Measurements from ENCODE around the gene CACNG6. TPM values are rescaled to one million over a fixed set of nuclear protein-coding genes. Genes with fewer than 3 reads are reported as not detected.

The CACNG6 gene
- polyA plus RNA-seq, 1 of the 3 experiments (the other 2 are of a cell fraction), result 1.2 TPM

DNA sequence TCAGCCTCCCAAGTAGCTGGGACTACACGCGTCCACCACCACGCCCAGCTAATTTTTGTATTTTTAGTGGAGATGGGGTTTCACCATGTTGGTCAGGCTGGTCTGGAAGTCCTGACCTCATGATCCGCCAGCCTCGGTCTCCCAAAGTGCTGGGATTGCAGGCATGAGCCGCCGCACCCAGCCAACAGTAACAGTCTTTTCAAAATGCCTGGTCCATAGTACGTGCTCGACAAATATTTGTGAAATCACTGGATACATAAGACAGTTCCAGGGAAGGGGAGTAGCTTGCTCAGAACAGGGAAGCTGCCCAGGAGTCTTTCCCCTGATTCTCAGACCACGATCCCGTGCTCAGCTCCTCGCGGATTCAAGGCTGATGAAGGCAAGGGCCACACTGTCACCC lies 30.5 kb downstream of the CACNG6 start:
- whole genome bisulfite sequencing (ENCODE audit: low lambda C conversion rate), result 78% methylated on average over 9 of the region's 13 CpGs
- Histone ChIP-seq H2AFZ (ENCODE audit: low read depth) (no peak overlapping the region), H3K9me3 (no peaks in the 10 kb centered on the region), H3K9me2 (no peaks in the 10 kb centered on the region), H3K27ac (ENCODE audit: low read depth in 2 of 2, low read length in 1 of 2) (no peak overlapping the region), H3K4me1 (ENCODE audit: control insufficient read depth in 1 of 2, insufficient read depth in 2 of 2, low read depth in 1 of 2, low read length in 1 of 2) (peaks cover 0 to 8% of the 10 kb centered on the region in 2 experiments; a peak in 1 of 4 replicates), H3K4me3 (ENCODE audit: low read depth in 2 of 2, low read length in 1 of 2) (no peak overlapping the region), H3K9ac (no peak overlapping the region), H3K79me2 (ENCODE audit: insufficient read depth) (no peaks in the 10 kb centered on the region), H3K27me3 (ENCODE audit: insufficient read depth) (no peaks in the 10 kb centered on the region), H4K20me1 (ENCODE audit: insufficient read depth) (no peaks in the 10 kb centered on the region), H3K36me3 (replicated peaks in 1 of 2; ENCODE audit: control insufficient read depth in 1 of 2, insufficient read depth in 2 of 2, low read length in 1 of 2) (no peaks in the 10 kb centered on the region), H3F3A (replicated peaks; ENCODE audit: insufficient read depth) (peaks cover 17% of the 10 kb centered on the region), H3K4me2 (no peak overlapping the region)
- no peak for DNase-seq
- TF ChIP-seq ELF1 (IDR thresholded peaks at IDR 0.05) (no peak), CTCF (IDR thresholded peaks at IDR 0.05) (no peak), TEAD4 (IDR thresholded peaks at IDR 0.05; ENCODE audit: borderline replicate concordance, insufficient read depth) (no peak), JUND (IDR thresholded peaks at IDR 0.05) (no peak), ZBTB33 (IDR thresholded peaks at IDR 0.05; ENCODE audit: borderline replicate concordance, low read depth) (no peak), RXRA (IDR thresholded peaks at IDR 0.05; ENCODE audit: borderline replicate concordance, low read depth) (no peak), EP300 (IDR thresholded peaks at IDR 0.05; ENCODE audit: borderline replicate concordance in 1 of 2, low read depth in 1 of 2, low read length in 1 of 2) (no peak), USF1 (IDR thresholded peaks at IDR 0.05; ENCODE audit: borderline replicate concordance, low read depth) (no peak), RFX5 (IDR thresholded peaks at IDR 0.05; ENCODE audit: low read length) (no peak), RCOR1 (IDR thresholded peaks at IDR 0.05; ENCODE audit: low read length) (no peak), SMC3 (IDR thresholded peaks at IDR 0.05; ENCODE audit: low read depth, low read length) (no peak)
- ChIA-PET POLR2A (no interaction called here), CTCF (interaction anchor here (0.7 to 7.2 kb wide), 5 partner anchors 8 to 229 kb away, joined by 3 to 128 read pairs (median 41); partner anchors contain the start of gene CACNG7)

DNA sequence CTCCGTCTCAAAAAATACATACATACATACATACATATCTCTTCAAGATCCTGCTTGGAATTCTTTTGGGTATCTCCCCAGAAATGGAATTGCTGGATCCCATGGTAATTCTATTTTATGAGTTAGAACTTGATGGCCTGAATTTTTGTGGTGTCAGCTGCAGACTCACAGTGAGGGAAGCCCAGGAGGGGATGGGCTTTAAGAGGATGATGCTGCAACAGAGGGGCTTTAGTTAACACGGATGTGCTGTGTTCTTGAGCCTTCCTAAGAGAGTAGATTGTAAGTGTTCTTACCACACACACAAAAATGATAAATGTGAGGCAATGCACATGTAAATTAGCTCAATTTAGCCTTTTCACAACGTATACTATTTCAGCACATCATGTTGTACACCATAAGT lies 31.8 kb downstream of the CACNG6 start:
- CTCF ChIA-PET, result interaction anchor here (0.6 to 7.2 kb wide), 44 partner anchors 8 to 591 kb away, joined by 3 to 128 read pairs (median 5); partner anchors contain the start of gene CACNG7
- DNase-seq, result no peak
- TF ChIP-seq RFX5 (IDR thresholded peaks at IDR 0.05; ENCODE audit: low read length), result no peak
- TF ChIP-seq MEF2A (IDR thresholded peaks at IDR 0.05; ENCODE audit: borderline replicate concordance, low read depth), result no peak
- no peak for TF ChIP-seq RAD21 (IDR thresholded peaks at IDR 0.05; ENCODE audit: low read length)
- TF ChIP-seq NFIC (IDR thresholded peaks at IDR 0.05; ENCODE audit: borderline replicate concordance), result no peak
- no peak for TF ChIP-seq FOXM1 (IDR thresholded peaks at IDR 0.05; ENCODE audit: low read depth)
- TF ChIP-seq TEAD4 (IDR thresholded peaks at IDR 0.05; ENCODE audit: borderline replicate concordance, insufficient read depth), result no peak
- no peak for TF ChIP-seq CTCF (IDR thresholded peaks at IDR 0.05)
- no peak for TF ChIP-seq EZH2phosphoT487 (IDR thresholded peaks at IDR 0.05; ENCODE audit: borderline replicate concordance, low read depth)
- TF ChIP-seq USF2 (IDR thresholded peaks at IDR 0.05; ENCODE audit: borderline replicate concordance, low read depth, low read length), result no peak
- no peak for TF ChIP-seq POLR2AphosphoS5 (IDR thresholded peaks at IDR 0.05; ENCODE audit: low read depth, low read length)
- no peak for TF ChIP-seq TCF12 (IDR thresholded peaks at IDR 0.05)
- TF ChIP-seq EP300 (IDR thresholded peaks at IDR 0.05; ENCODE audit: borderline replicate concordance in 1 of 2, low read depth in 1 of 2, low read length in 1 of 2), result no peak
- no peak for TF ChIP-seq RXRA (IDR thresholded peaks at IDR 0.05; ENCODE audit: borderline replicate concordance, low read depth)
- no peak for TF ChIP-seq MXI1 (IDR thresholded peaks at IDR 0.05; ENCODE audit: low read depth, low read length)
- TF ChIP-seq NRF1 (IDR thresholded peaks at IDR 0.05; ENCODE audit: low read depth, low read length), result no peak

More for the DNA sequence above, 31.8 kb downstream of the CACNG6 start:
- no peaks in the 10 kb centered on the region for H4K20me1 ChIP-seq (ENCODE audit: insufficient read depth)
- H3K27ac ChIP-seq (ENCODE audit: low read depth in 2 of 2, low read length in 1 of 2), result no peak overlapping the region
- H3F3A ChIP-seq (replicated peaks; ENCODE audit: insufficient read depth), result peaks cover 17% of the 10 kb centered on the region
- no peaks in the 10 kb centered on the region for H3K9me3 ChIP-seq
- no peaks in the 10 kb centered on the region for H3K9me2 ChIP-seq
- no peaks in the 10 kb centered on the region for H3K79me2 ChIP-seq (ENCODE audit: insufficient read depth)
- no peaks in the 10 kb centered on the region for H3K27me3 ChIP-seq (ENCODE audit: insufficient read depth)
- POLR2A ChIA-PET, result no interaction called here
- 28% methylated on average over 3 of the region's 3 CpGs for WGBS (ENCODE audit: low lambda C conversion rate)
- peaks cover 0 to 8% of the 10 kb centered on the region in 2 experiments; a peak in 1 of 4 replicates for H3K4me1 ChIP-seq (ENCODE audit: control insufficient read depth in 1 of 2, insufficient read depth in 2 of 2, low read depth in 1 of 2, low read length in 1 of 2)
- H3K4me3 ChIP-seq (ENCODE audit: low read depth in 2 of 2, low read length in 1 of 2), result no peak overlapping the region
- H2AFZ ChIP-seq (ENCODE audit: low read depth), result no peak overlapping the region; the same call in 1 of the 2 replicates
- H3K36me3 ChIP-seq (replicated peaks in 1 of 2; ENCODE audit: control insufficient read depth in 1 of 2, insufficient read depth in 2 of 2, low read length in 1 of 2), result no peaks in the 10 kb centered on the region
- H3K4me2 ChIP-seq, result no peak overlapping the region
- no peak overlapping the region for H3K9ac ChIP-seq

Measured in SK-N-SH (cell line).